Esophagus (tissue), 2 donors: ENCODE data around the gene CDHR2. TPM values are rescaled to one million over a fixed set of nuclear protein-coding genes. Genes with fewer than 3 reads are reported as not detected.

ENCODE experiments used
- H3K27ac ChIP-seq, 2 donors: one replicate each; pipeline ENCODE4 v1.5.1; 2013; ENCODE audit warnings: low read depth in 2 of 2, mild to moderate bottlenecking in 2 of 2, inconsistent platforms in 1 of 2, low read length in 1 of 2, moderate library complexity in 1 of 2
- H3K27me3 ChIP-seq, 2 donors: one replicate each; pipeline ENCODE4 v1.6.1; 2013; ENCODE audit warnings: low read length in 2 of 2, control low read depth in 1 of 2, mild to moderate bottlenecking in 1 of 2; ENCODE audit not compliant: insufficient read depth in 2 of 2, control insufficient read depth in 1 of 2
- H3K36me3 ChIP-seq, 2 donors: one replicate each; pipeline ENCODE4 v1.6.1; 2013; ENCODE audit warnings: low read length in 1 of 2; ENCODE audit not compliant: control insufficient read depth in 2 of 2, insufficient read depth in 2 of 2
- H3K4me1 ChIP-seq, 2 donors: one replicate each; pipeline ENCODE4 v1.6.1; 2013; ENCODE audit warnings: low read length in 1 of 2; ENCODE audit not compliant: control insufficient read depth in 2 of 2, insufficient read depth in 2 of 2
- H3K4me3 ChIP-seq, 2 donors: one replicate each; pipeline ENCODE4 v1.5.1; 2013; ENCODE audit warnings: low read length in 2 of 2, mild to moderate bottlenecking in 2 of 2, low read depth in 1 of 2, moderate library complexity in 1 of 2
- H3K9me3 ChIP-seq, 2 donors: one replicate each; pipeline ENCODE4 v1.6.1; 2013; ENCODE audit warnings: mild to moderate bottlenecking in 2 of 2, low read depth in 1 of 2, low read length in 1 of 2, moderate library complexity in 1 of 2; ENCODE audit not compliant: control insufficient read depth in 2 of 2, insufficient read depth in 1 of 2
- WGBS, 2 donors: extraction: QIAGEN DNeasy Blood & Tissue Kit; methylation state at CpG; one replicate each; pipeline ENCODE4 v1.1.7; 2013; 5-methylcytosine and 5-hydroxymethylcytosine counted together
- polyA plus RNA-seq, 2 donors: library from polyadenylated mRNA; stranded (reverse); fragments of 200-250 nt; gene quantifications; one replicate each; pipeline ENCODE4 v1.2.3, GENCODE V29; 2013
- donor health status: healthy with polysubstance abuse.
- donor health status: Bipolar disorder and iron deficiency.

CDHR2 gene
- polyA plus RNA-seq, 2 donors = 0.01 to 0.08 TPM

DNA sequence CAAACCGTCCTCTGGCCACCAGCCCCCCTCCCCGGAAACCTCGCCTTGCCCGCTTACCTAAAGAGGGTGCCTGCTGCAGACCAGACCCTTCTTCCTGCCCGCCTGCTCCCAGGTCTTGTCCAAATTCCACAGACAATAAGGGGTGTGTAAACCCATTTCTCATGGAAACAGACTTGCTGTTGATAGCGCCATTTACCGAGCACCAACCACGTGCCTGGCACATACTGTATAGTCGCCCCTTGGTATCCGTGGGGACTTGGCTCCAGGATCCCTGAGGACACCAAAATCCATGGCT, 25.1 kb downstream of the CDHR2 start:
- no peaks in the 10 kb centered on the region for H3K27me3 ChIP-seq
- H3K4me3 ChIP-seq = no peak overlapping the region
- no peaks in the 10 kb centered on the region for H3K9me3 ChIP-seq
- no peaks in the 10 kb centered on the region for H3K4me1 ChIP-seq
- 39 to 49% methylated on average over 10 of the region's 10 CpGs for WGBS, 2 donors
- H3K36me3 ChIP-seq = no peaks in the 10 kb centered on the region
- H3K27ac ChIP-seq = no peak overlapping the region

DNA sequence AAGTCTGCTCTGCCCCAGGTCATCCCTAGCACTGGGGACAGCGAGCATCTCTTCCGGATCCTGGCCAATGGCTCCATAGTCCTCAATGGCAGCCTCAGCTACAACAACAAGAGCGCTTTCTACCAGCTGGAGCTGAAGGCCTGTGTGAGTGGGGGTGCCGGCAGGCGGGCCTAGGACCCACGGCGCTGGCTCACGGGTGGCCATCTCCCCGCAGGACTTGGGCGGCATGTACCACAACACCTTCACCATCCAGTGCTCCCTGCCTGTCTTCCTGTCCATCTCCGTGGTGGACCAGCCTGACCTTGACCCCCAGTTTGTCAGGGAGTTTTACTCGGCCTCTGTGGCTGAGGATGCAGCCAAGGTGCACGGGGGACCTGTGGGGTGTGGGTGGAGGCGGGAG, 25.9 kb downstream of the CDHR2 start:
- H3K4me1 ChIP-seq = no peaks in the 10 kb centered on the region
- no peak overlapping the region for H3K27ac ChIP-seq
- H3K36me3 ChIP-seq = no peaks in the 10 kb centered on the region
- no peaks in the 10 kb centered on the region for H3K9me3 ChIP-seq
- H3K27me3 ChIP-seq = no peaks in the 10 kb centered on the region
- H3K4me3 ChIP-seq = no peak overlapping the region
- WGBS, 2 donors = 84 to 85% methylated on average over 14 of the region's 14 CpGs

DNA sequence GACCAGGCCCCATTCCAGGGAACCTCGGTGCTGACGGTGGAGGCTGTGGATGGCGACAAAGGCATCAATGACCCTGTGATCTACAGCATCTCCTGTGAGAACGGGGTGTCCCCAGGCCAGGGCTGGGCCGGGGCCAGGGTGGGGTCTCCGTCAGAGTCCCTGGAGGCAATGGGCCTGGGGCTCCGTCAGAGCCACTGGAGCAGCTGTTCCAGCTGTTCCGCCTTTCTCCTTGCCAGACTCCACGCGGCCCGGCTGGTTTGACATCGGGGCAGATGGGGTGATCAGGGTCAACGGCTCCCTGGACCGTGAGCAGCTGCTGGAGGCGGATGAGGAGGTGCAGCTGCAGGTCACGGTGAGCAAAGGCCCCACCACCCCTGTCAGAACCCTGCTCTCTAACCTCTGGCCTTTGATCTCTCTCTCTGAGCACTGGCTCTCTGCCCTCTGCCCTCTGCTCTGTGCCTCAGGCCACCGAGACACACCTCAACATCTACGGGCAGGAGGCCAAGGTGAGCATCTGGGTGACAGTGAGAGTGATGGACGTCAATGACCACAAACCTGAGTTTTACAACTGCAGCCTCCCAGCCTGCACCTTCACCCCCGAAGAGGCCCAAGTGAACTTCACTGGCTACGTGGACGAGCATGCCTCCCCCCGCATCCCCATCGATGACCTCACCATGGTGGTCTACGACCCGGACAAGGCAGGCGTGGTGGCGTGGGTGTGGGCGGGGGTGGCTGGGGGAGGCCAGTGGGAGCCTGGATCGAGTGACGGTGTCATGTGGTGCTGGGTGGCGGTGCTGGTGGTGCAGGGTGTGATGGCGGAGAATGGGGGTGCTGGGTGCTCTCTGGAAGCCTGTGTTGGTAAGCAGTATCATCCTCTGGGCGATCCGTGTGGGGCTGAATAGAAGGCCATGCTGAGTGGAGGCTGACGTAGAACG, 26.6 kb downstream of the CDHR2 start:
- Histone ChIP-seq H3K27me3 (no peaks in the 10 kb centered on the region), H3K9me3 (no peaks in the 10 kb centered on the region), H3K4me3 (no peak overlapping the region), H3K36me3 (no peaks in the 10 kb centered on the region), H3K27ac (no peak overlapping the region), H3K4me1 (no peaks in the 10 kb centered on the region)
- 81 to 82% methylated on average over 36 to 37 of the region's 37 CpGs for WGBS, 2 donors

DNA sequence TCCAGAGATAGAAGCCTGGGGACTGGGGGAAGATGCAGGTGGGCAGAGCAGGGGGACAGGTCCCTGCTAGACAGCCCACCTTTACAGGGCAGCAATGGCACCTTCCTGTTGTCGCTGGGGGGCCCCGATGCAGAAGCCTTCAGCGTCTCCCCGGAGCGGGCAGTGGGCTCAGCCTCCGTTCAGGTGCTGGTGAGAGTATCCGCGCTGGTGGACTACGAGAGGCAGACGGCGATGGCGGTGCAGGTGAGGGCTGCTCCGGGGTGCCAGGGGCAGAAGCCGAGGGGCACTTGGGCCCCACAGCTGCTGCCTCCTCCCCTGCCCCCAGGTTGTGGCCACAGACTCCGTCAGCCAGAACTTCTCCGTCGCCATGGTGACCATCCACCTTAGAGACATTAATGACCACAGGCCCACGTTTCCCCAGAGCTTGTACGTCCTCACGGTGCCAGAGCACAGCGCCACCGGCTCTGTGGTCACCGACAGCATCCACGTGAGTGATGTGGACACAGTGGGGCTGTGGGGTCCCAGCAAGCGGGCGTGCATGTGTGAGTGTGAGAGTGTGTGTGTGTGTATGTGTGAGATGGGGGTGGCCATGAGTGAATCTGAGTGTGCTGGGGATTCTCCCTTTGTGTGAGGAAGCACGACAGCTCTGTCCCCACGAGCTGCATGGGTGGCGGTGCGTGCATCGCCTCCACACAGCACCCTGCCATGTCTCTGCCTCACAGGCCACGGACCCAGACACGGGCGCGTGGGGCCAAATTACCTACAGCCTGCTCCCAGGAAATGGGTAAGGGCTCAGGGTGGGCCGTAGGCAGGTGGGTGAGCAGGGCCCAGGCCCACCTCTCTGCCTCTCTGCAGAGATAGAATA, 28.4 kb downstream of the CDHR2 start:
- H3K9me3 ChIP-seq = no peaks in the 10 kb centered on the region
- no peak overlapping the region for H3K4me3 ChIP-seq
- no peaks in the 10 kb centered on the region for H3K27me3 ChIP-seq
- no peaks in the 10 kb centered on the region for H3K36me3 ChIP-seq
- 87 to 88% methylated on average over 36 of the region's 36 CpGs for WGBS, 2 donors
- H3K27ac ChIP-seq = no peak overlapping the region
- H3K4me1 ChIP-seq = no peaks in the 10 kb centered on the region

DNA sequence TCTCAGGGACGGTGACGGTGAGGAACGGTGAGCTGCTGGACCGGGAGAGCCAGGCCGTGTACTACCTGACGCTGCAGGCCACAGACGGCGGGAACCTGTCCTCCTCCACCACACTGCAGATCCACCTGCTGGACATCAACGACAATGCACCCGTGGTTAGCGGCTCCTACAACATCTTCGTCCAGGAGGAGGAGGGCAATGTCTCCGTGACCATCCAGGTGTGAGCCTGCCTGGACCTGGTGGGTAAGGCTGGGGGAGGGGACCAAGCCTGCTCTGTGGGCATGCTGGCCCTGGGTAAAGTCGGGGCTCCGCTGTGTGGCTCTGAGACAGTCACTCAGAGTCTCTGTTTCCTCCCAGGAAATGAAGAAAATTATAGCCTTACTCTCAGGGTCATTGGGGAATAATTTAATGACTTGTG, 29.3 kb downstream of the CDHR2 start:
- Histone ChIP-seq H3K9me3 (no peaks in the 10 kb centered on the region), H3K36me3 (no peaks in the 10 kb centered on the region), H3K27ac (no peak overlapping the region), H3K4me3 (no peak overlapping the region), H3K27me3 (no peaks in the 10 kb centered on the region), H3K4me1 (no peaks in the 10 kb centered on the region)
- WGBS, 2 donors = 24 to 31% methylated on average over 15 of the region's 15 CpGs

DNA sequence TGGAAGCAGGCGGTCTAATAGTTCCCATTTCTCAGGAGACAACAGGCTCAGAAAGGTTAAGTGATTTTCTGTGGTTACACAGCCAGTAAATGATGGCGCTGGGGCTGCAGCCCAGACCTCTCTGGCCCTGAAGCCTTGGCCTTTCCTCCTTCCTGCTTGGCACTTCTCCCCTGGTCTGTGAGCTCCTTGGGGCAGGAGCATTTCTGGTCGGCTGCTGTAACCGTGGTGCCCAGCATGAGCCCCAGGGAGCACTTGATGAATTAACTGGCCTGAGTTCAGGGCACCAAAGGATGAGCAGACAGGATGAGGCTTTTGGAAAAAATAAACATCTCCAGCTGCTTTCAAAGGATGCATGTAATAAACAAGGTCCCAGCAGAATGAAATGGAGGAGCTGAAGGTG, 30.2 kb downstream of the CDHR2 start:
- Histone ChIP-seq H3K36me3 (no peaks in the 10 kb centered on the region), H3K4me1 (no peaks in the 10 kb centered on the region), H3K27me3 (no peaks in the 10 kb centered on the region), H3K27ac (no peak overlapping the region), H3K4me3 (no peak overlapping the region), H3K9me3 (peaks cover 3 to 5% of the 10 kb centered on the region in 2 donors)
- WGBS, 2 donors = 59 to 61% methylated on average over 4 of the region's 4 CpGs

DNA sequence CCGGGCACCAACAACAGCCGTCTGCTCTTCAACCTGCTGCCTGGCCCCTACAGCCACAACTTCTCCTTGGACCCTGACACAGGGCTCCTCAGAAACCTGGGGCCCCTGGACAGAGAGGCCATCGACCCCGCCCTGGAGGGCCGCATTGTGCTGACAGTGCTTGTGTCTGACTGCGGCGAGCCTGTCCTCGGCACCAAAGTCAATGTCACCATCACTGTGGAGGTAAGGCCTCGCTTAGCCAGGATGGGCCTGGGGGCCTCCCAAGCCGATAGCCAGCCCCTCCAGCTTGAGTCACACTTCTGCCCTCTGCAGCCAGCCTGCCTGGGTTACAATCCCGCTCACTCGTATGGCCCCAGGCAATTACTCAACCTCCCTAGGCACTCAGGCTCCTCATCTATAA, 32.2 kb downstream of the CDHR2 start:
- no peak overlapping the region for H3K27ac ChIP-seq
- peaks cover 12% of the 10 kb centered on the region in 2 donors for H3K9me3 ChIP-seq
- no peaks in the 10 kb centered on the region for H3K4me1 ChIP-seq
- H3K4me3 ChIP-seq = no peak overlapping the region
- H3K36me3 ChIP-seq = no peaks in the 10 kb centered on the region
- 90 to 94% methylated on average over 12 of the region's 12 CpGs for WGBS, 2 donors
- H3K27me3 ChIP-seq = no peaks in the 10 kb centered on the region

DNA sequence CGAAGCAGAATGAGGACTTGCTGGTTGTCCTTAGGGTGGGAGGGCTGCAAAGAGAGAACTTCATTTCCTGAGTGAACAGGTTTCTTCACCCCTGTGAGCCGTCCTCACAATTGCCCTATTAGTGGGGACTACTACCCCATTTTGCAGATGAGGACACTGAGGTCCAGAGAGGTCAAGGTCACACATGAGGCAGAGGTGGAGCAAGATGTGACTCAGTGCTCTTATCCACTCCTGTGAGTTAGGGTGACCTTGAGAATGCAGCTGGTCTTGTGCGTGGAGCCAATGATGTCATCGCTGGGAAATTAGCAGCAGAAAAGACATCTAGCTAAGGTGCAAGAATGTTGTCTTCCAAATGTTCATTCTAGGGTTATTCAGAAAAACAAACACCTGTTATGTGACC, 33.9 kb downstream of the CDHR2 start:
- Histone ChIP-seq H3K4me3 (no peak overlapping the region), H3K9me3 (peaks cover 12% of the 10 kb centered on the region in 2 donors), H3K27ac (no peak overlapping the region), H3K27me3 (no peaks in the 10 kb centered on the region), H3K4me1 (no peaks in the 10 kb centered on the region), H3K36me3 (no peaks in the 10 kb centered on the region)
- WGBS, 2 donors = 80% methylated on average over 4 of the region's 4 CpGs

DNA sequence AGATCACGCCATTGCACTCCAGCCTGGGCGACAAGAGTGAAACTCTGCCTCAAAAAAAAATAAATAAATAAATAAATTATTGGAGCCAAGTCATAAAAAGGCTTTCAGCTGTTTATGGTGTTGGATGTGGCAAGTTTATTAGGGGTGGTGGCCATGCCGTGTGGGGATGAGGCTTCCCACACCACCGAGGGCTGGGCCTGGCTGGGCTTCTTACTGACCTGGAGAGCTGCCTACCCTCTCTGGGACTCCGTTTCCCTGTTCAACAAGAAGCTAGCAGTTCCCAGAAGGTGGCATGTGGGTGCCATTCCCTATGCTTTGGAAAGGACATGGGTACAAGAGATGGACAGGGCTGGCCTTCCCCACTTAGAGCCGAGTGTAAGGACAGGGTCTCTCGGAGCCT, 38.3 kb downstream of the CDHR2 start:
- no peaks in the 10 kb centered on the region for H3K27me3 ChIP-seq
- 89 to 90% methylated on average over 7 of the region's 7 CpGs for WGBS, 2 donors
- peaks cover 12 to 16% of the 10 kb centered on the region in 2 donors for H3K9me3 ChIP-seq
- no peaks in the 10 kb centered on the region for H3K36me3 ChIP-seq
- H3K27ac ChIP-seq = no peak overlapping the region
- no peak overlapping the region for H3K4me3 ChIP-seq
- no peaks in the 10 kb centered on the region for H3K4me1 ChIP-seq
